Caco-2 (cell line): ENCODE data around the gene NDRG2. TPM values are rescaled to one million over a fixed set of nuclear protein-coding genes. Genes with fewer than 3 reads are reported as not detected.

ENCODE experiments used
- BruUV-seq: library from RNA; stranded (reverse); fragments of 400-500 nt; replicated peaks from 2 replicates; lab custom pipeline; 2021; lab: Mats Ljungman, UMichigan
- CTCF ChIA-PET: fragments of 300-600 bp; sonication (Branson Sonifier 250); formaldehyde crosslinking; loops from one replicate; lab custom pipeline; 2022; ENCODE audit warnings: antibody characterized with exemption; lab: Charles Lee
- POLR2A ChIA-PET: fragments of 300-600 bp; sonication (Branson Sonifier 250); formaldehyde crosslinking; loops from one replicate; lab custom pipeline; 2022; ENCODE audit warnings: antibody characterized with exemption; lab: Charles Lee
- DNase-seq, 2 experiments: peaks; one replicate each; pipeline versions ENCODE4 v3.0.0 to v3.0.0-alpha.2; 2020 to 2022
- H3K27me3 ChIP-seq: replicated peaks from 2 replicates; pipeline ENCODE4 v1.6.0; 2011; ENCODE audit warnings: low read length; ENCODE audit not compliant: control insufficient read depth, insufficient read depth
- H3K36me3 ChIP-seq: 2 replicates; pipeline ENCODE4 v1.5.1; 2011; ENCODE audit warnings: low read length; ENCODE audit not compliant: control insufficient read depth, insufficient read depth
- H3K4me1 ChIP-seq: fragments of 250-450 bp; sonication (Bioruptor Pico); 2 replicates; pipeline ENCODE4 v1.5.1; 2020; ENCODE audit warnings: mild to moderate bottlenecking
- H3K4me3 ChIP-seq: 2 replicates; pipeline ENCODE4 v1.5.1; 2011; ENCODE audit warnings: low read depth, mild to moderate bottlenecking, control low read depth, low read length
- H3K9me3 ChIP-seq: fragments of 250-450 bp; sonication (Bioruptor Pico); 2 replicates; pipeline ENCODE4 v1.5.1; 2020; ENCODE audit warnings: mild to moderate bottlenecking, moderate library complexity
- H3K27ac Mint-ChIP-seq: one replicate; pipeline ENCODE4 v1.8.0; 2022; ENCODE audit warnings: mixed read lengths; ENCODE audit not compliant: unreplicated experiment
- H3K27me3 Mint-ChIP-seq: one replicate; pipeline ENCODE4 v1.8.0; 2022; ENCODE audit warnings: mixed read lengths; ENCODE audit not compliant: insufficient read depth, unreplicated experiment
- H3K36me3 Mint-ChIP-seq: one replicate; pipeline ENCODE4 v1.8.0; 2022; ENCODE audit warnings: mild to moderate bottlenecking, mixed read lengths; ENCODE audit not compliant: insufficient read depth, unreplicated experiment
- H3K4me1 Mint-ChIP-seq: one replicate; pipeline ENCODE4 v1.8.0; 2022; ENCODE audit warnings: low read depth, mixed read lengths; ENCODE audit not compliant: unreplicated experiment
- H3K4me3 Mint-ChIP-seq: one replicate; pipeline ENCODE4 v1.8.0; 2022; ENCODE audit warnings: mild to moderate bottlenecking, moderate library complexity, mixed read lengths; ENCODE audit not compliant: unreplicated experiment
- H3K9me3 Mint-ChIP-seq: one replicate; pipeline ENCODE4 v1.8.0; 2022; ENCODE audit warnings: mixed read lengths; ENCODE audit not compliant: unreplicated experiment
- CTCF ChIP-seq, 2 experiments: fragments of 200-600 bp in 1 of 2; IDR thresholded peaks; 1 replicate in 1 of 2; 2 replicates in 1 of 2; pipeline versions ENCODE4 v1.5.1 to v1.8.0; 2011 to 2022; ENCODE audit warnings: antibody characterized with exemption in 1 of 2, control low read depth in 1 of 2, inconsistent platforms in 1 of 2, low read depth in 1 of 2, low read length in 1 of 2, mild to moderate bottlenecking in 1 of 2, moderate library complexity in 1 of 2; ENCODE audit not compliant: insufficient read depth in 1 of 2, severe bottlenecking in 1 of 2, unreplicated experiment in 1 of 2
- intact Hi-C: fragments of 100-400 bp; cut with micrococcal nuclease; formaldehyde crosslinking; loops from one replicate; pipeline ENCODE4 v1.10.0; 2022; ENCODE audit not compliant: unreplicated experiment
- total RNA-seq: library from RNA; stranded (reverse); gene quantifications from 2 replicates; pipeline ENCODE4 v1.2.3, GENCODE V29; 2022

Gene NDRG2
- total RNA-seq, 1 experiment from 2014 or later = 17.7 TPM

GRCh38 chr14:20998674-20999366, 26.0 kb downstream of the NDRG2 start, which contains the start of gene SLC39A2:
Gene SLC39A2, plus strand, starts transcription at chr14:20999293. Its CDS starts 154 bp downstream, at chr14:20999447.
- peaks cover 9% of the 10 kb centered on the region for H3K4me1 Mint-ChIP-seq
- H3K4me3 ChIP-seq = no peak within 1 kb of the TSS
- intact Hi-C loops = no loop called here
- no peaks in the 10 kb centered on the region for H3K27me3 Mint-ChIP-seq
- no peak for DNase-seq
- ChIA-PET POLR2A (interaction anchor here (0.5 to 0.6 kb wide), 2 partner anchors 26 to 384 kb away, joined by 3 to 6 read pairs; no protein-coding TSS in a partner anchor), CTCF (interaction anchor here (1.5 to 3.1 kb wide), 4 partner anchors 16 to 141 kb away, joined by 6 to 22 read pairs (median 11); no protein-coding TSS in a partner anchor)
- H3K4me1 ChIP-seq = peaks cover 17% of the 10 kb centered on the region; the same call in 1 of the 2 replicates
- H3K9me3 Mint-ChIP-seq = no peaks in the 10 kb centered on the region
- no peaks in the 10 kb centered on the region for H3K36me3 ChIP-seq
- TF ChIP-seq CTCF (IDR thresholded peaks at IDR 0.05; ENCODE audit: insufficient read depth in 1 of 2, low read depth in 1 of 2, low read length in 1 of 2, severe bottlenecking in 1 of 2, unreplicated experiment in 1 of 2) = no peak
- no peaks in the 10 kb centered on the region for H3K27me3 ChIP-seq
- H3K36me3 Mint-ChIP-seq = peaks cover 27% of the 10 kb centered on the region
- no TSS peak for BruUV-seq
- H3K27ac Mint-ChIP-seq = no peak within 1 kb of the TSS
- H3K4me3 Mint-ChIP-seq = no peak within 1 kb of the TSS
- no peaks in the 10 kb centered on the region for H3K9me3 ChIP-seq

- H3K4me1 ChIP-seq = peaks cover 17% of the 10 kb centered on the region; the same call in 1 of the 2 replicates
- no peak overlapping the region for H3K27ac Mint-ChIP-seq
- DNase-seq = peak in 1 of 2 experiments; percentile 25
- no peak overlapping the region for H3K4me3 Mint-ChIP-seq
- H3K9me3 ChIP-seq = no peaks in the 10 kb centered on the region
- H3K4me1 Mint-ChIP-seq = peaks cover 9% of the 10 kb centered on the region
- no peaks in the 10 kb centered on the region for H3K36me3 ChIP-seq
- H3K4me3 ChIP-seq = no peak overlapping the region
- BruUV-seq = no TSS peak
- no peak for TF ChIP-seq CTCF (IDR thresholded peaks at IDR 0.05; ENCODE audit: insufficient read depth in 1 of 2, low read depth in 1 of 2, low read length in 1 of 2, severe bottlenecking in 1 of 2, unreplicated experiment in 1 of 2)
- H3K27me3 Mint-ChIP-seq = no peaks in the 10 kb centered on the region
- no peaks in the 10 kb centered on the region for H3K9me3 Mint-ChIP-seq
- ChIA-PET POLR2A (no interaction called here), CTCF (interaction anchor here (1.3 to 3.1 kb wide), 5 partner anchors 17 to 141 kb away, joined by 5 to 22 read pairs (median 7); no protein-coding TSS in a partner anchor)
- intact Hi-C loops = no loop called here
- H3K27me3 ChIP-seq = no peaks in the 10 kb centered on the region
- H3K36me3 Mint-ChIP-seq = peaks cover 34% of the 10 kb centered on the region
These were observed 26.7 kb downstream of the NDRG2 start for GRCh38 chr14:20998139-20998538.

- Mint-ChIP-seq H3K27ac (no peak overlapping the region), H3K4me3 (no peak overlapping the region), H3K36me3 (peaks cover 38% of the 10 kb centered on the region), H3K9me3 (no peaks in the 10 kb centered on the region), H3K4me1 (peaks cover 9% of the 10 kb centered on the region), H3K27me3 (no peaks in the 10 kb centered on the region)
- H3K4me1 ChIP-seq = peaks cover 17% of the 10 kb centered on the region; the same call in 1 of the 2 replicates
- DNase-seq = no peak
- intact Hi-C loops = no loop called here
- H3K27me3 ChIP-seq = no peaks in the 10 kb centered on the region
- H3K9me3 ChIP-seq = no peaks in the 10 kb centered on the region
- ChIA-PET CTCF (interaction anchor here (0.5 to 3.1 kb wide), 6 partner anchors 17 to 580 kb away, joined by 3 to 22 read pairs (median 6); no protein-coding TSS in a partner anchor), POLR2A (interaction anchor here (0.6 kb wide), 1 partner anchor 90 kb away, joined by 3 read pairs; no protein-coding TSS in a partner anchor)
- H3K36me3 ChIP-seq = peaks cover under 1% of the 10 kb centered on the region
- H3K4me3 ChIP-seq = no peak overlapping the region
- no peak for TF ChIP-seq CTCF (IDR thresholded peaks at IDR 0.05; ENCODE audit: insufficient read depth in 1 of 2, low read depth in 1 of 2, low read length in 1 of 2, severe bottlenecking in 1 of 2, unreplicated experiment in 1 of 2)
- BruUV-seq = no TSS peak
These were observed 27.3 kb downstream of the NDRG2 start for GRCh38 chr14:20997564-20997963.
